Spleen (tissue), 11 donors: Measurements from ENCODE around the gene GPR139. TPM values are rescaled to one million over a fixed set of nuclear protein-coding genes. Genes with fewer than 3 reads are reported as not detected.

ENCODE experiments used
- DNase-seq: peaks from one replicate; pipeline ENCODE4 v3.0.0-alpha.2; 2020
- H3K27ac ChIP-seq, 8 donors: fragments of 200-600 bp; sonication (generic) in 7 of 8; 1 replicate in 4 of 8; 2 replicates in 4 of 8; pipeline versions ENCODE4 v1.5.0 to v1.8.0; 2016 to 2021; ENCODE audit warnings: inconsistent platforms in 4 of 8, mild to moderate bottlenecking in 4 of 8, moderate library complexity in 1 of 8
- H3K27me3 ChIP-seq, 7 donors: fragments of 200-600 bp; sonication (generic) in 6 of 7; replicated peaks in 1 of 7; 1 replicate in 4 of 7; 2 replicates in 3 of 7; pipeline versions ENCODE4 v1.5.0 to v1.8.0; 2016 to 2021; ENCODE audit warnings: inconsistent platforms in 3 of 7, mild to moderate bottlenecking in 1 of 7
- H3K36me3 ChIP-seq, 6 donors: fragments of 200-600 bp; sonication (generic) in 5 of 6; 1 replicate in 4 of 6; 2 replicates in 2 of 6; pipeline versions ENCODE4 v1.5.0 to v1.8.0; 2016 to 2021; ENCODE audit warnings: inconsistent platforms in 2 of 6
- H3K4me1 ChIP-seq, 6 donors: fragments of 200-600 bp; sonication (generic) in 5 of 6; 1 replicate in 3 of 6; 2 replicates in 3 of 6; pipeline versions ENCODE4 v1.5.0 to v1.8.0; 2016 to 2021; ENCODE audit warnings: inconsistent platforms in 3 of 6
- H3K4me3 ChIP-seq, 8 donors: fragments of 200-600 bp; sonication (generic) in 7 of 8; 1 replicate in 4 of 8; 2 replicates in 4 of 8; pipeline versions ENCODE4 v1.5.0 to v1.8.0; 2016 to 2021; ENCODE audit warnings: inconsistent platforms in 4 of 8, mild to moderate bottlenecking in 4 of 8, moderate library complexity in 2 of 8
- H3K9me3 ChIP-seq, 8 donors: fragments of 200-600 bp; sonication (generic) in 7 of 8; 1 replicate in 4 of 8; 2 replicates in 4 of 8; pipeline versions ENCODE4 v1.5.0 to v1.8.0; 2016 to 2021; ENCODE audit warnings: inconsistent platforms in 4 of 8
- POLR2A ChIP-seq, 3 donors: fragments of 450-650 bp; IDR thresholded peaks; one replicate each; pipeline ENCODE4 v1.5.1; 2017; ENCODE audit warnings: antibody characterized with exemption in 3 of 3, mild to moderate bottlenecking in 1 of 3
- POLR2AphosphoS5 ChIP-seq, 3 donors: sonication (generic); formaldehyde crosslinking; IDR thresholded peaks; one replicate each; pipeline ENCODE4 v1.5.1; 2017; ENCODE audit warnings: antibody characterized with exemption in 3 of 3
- WGBS, 5 donors: extraction: QIAGEN DNeasy Blood & Tissue Kit in 3 of 5; methylation state at CpG; one replicate each; pipeline versions ENCODE4 v1.1.5 to v1.1.7; 2013 to 2018; 5-methylcytosine and 5-hydroxymethylcytosine counted together
- intact Hi-C: fragments of 100-400 bp; cut with DNase I; formaldehyde crosslinking; loops from one replicate; pipeline ENCODE4 v1.15.0; 2023; ENCODE audit warnings: low total_unique reads
- polyA plus RNA-seq, 3 donors: library from polyadenylated mRNA; stranded (reverse); fragments of 200-250 nt; gene quantifications; one replicate each; pipeline ENCODE4 v1.2.1, GENCODE V29; 2013
- total RNA-seq, 7 donors: library from RNA; depleted of rRNA in 3 of 7; stranded (reverse); fragments of >200 nt in 3 of 7; fragmentation: NEBNext Ultra II Directional in 4 of 7; extraction: Animal tissue kit (Norgen Biotek cat#: 25700) in 4 of 7; gene quantifications; one replicate each; pipeline versions ENCODE4 v1.1.0 to v1.2.1, GENCODE V29; 2016 to 2021
- TF ChIP-seq, protein P1 (sequence below), 11 experiments: fragments of 200-600 bp in 7 of 11; fragments of 450-650 bp in 4 of 11; sonication (generic) in 4 of 11; IDR thresholded peaks in 8 of 11; conservative IDR thresholded peaks in 3 of 11; 1 replicate in 7 of 11; 2 replicates in 4 of 11; pipeline versions ENCODE4 v1.4.0 to v1.8.0; 2016 to 2021; ENCODE audit warnings: antibody characterized with exemption in 11 of 11, inconsistent platforms in 4 of 11, mild to moderate bottlenecking in 1 of 11
- donor health status: healthy with polysubstance abuse.
- donor health status: DM: no; HTN: no; CAD: no; lungs with moderate emphysema.
- donor health status: DM: no; HTN: no; CAD: no.
- donor health status: Bipolar disorder and iron deficiency.
- donor health status: healthy.
- donor health status: DM: no; HTN: no; CAD: no.
- donor health status: DM: yes; HTN: yes; CAD: no.

GPR139 gene
- total and polyA plus RNA-seq, 10 donors, result not detected

DNA sequence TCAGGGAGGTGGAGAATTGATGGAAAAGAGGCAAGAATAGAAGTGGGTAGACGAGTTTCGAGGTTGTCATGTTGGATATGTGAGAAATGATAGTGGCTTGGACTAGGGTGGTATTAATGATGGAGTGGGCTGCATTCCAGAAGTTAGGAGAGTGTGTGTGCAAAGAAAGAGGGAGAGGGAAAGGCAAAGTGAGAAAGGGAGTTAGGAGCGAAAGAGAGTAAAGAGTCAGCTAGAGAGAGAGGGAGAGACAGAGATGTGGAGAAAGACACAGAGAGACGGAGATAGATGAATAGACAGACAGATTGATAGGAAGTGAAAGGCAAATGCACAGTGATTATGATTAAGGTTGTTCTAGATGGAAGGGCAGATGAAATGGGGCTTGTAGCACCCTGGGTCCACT is 5.4 kb upstream of the GPR139 start:
- H3K36me3 ChIP-seq, result no peaks in the 10 kb centered on the region
- H3K27ac ChIP-seq, result no peak overlapping the region
- H3K4me3 ChIP-seq, result no peak overlapping the region
- no peaks in the 10 kb centered on the region for H3K9me3 ChIP-seq
- WGBS, 5 donors, result 81 to 87% (median 82%) methylated on average over 4 of the region's 4 CpGs
- H3K27me3 ChIP-seq, result peaks cover 0 to 45% (median 6%) of the 10 kb centered on the region in 7 donors
- TF ChIP-seq, protein P1, sequence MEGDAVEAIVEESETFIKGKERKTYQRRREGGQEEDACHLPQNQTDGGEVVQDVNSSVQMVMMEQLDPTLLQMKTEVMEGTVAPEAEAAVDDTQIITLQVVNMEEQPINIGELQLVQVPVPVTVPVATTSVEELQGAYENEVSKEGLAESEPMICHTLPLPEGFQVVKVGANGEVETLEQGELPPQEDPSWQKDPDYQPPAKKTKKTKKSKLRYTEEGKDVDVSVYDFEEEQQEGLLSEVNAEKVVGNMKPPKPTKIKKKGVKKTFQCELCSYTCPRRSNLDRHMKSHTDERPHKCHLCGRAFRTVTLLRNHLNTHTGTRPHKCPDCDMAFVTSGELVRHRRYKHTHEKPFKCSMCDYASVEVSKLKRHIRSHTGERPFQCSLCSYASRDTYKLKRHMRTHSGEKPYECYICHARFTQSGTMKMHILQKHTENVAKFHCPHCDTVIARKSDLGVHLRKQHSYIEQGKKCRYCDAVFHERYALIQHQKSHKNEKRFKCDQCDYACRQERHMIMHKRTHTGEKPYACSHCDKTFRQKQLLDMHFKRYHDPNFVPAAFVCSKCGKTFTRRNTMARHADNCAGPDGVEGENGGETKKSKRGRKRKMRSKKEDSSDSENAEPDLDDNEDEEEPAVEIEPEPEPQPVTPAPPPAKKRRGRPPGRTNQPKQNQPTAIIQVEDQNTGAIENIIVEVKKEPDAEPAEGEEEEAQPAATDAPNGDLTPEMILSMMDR (IDR thresholded peaks at IDR 0.05 in 8 of 11, conservative IDR thresholded peaks at IDR 0.05 in 3 of 11), result no peak
- no peak for TF ChIP-seq POLR2AphosphoS5 (IDR thresholded peaks at IDR 0.05)
- TF ChIP-seq POLR2A (IDR thresholded peaks at IDR 0.05), result no peak
- no peak for DNase-seq
- intact Hi-C loops, result no loop called here
- no peaks in the 10 kb centered on the region for H3K4me1 ChIP-seq

DNA sequence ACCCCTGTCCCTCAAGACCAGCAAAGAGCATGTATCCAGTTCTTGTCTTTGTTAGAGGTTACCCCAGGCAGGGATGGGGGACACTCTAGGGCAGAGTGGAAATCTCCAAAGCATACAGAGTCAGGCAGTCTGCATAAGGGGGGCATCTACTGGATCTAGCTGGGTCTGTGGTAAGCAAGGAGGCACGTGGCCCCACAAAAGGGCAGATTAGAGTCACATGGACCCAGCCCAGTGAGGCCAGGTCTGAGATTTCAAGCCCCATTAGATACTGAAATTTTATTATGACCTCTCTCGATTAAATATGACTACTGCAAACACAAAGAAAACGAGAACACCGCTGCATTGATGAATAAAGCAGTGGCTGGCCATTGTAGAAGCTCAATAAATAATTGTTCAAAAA is 1.6 kb upstream of the GPR139 start:
- Histone ChIP-seq H3K27ac (no peak overlapping the region), H3K4me3 (no peak overlapping the region), H3K36me3 (no peaks in the 10 kb centered on the region), H3K4me1 (no peaks in the 10 kb centered on the region), H3K9me3 (no peaks in the 10 kb centered on the region), H3K27me3 (peaks cover 0 to 60% (median 23%) of the 10 kb centered on the region in 7 donors)
- TF ChIP-seq, protein P1 (IDR thresholded peaks at IDR 0.05 in 8 of 11, conservative IDR thresholded peaks at IDR 0.05 in 3 of 11), result no peak
- TF ChIP-seq POLR2AphosphoS5 (IDR thresholded peaks at IDR 0.05) (no peak), POLR2A (IDR thresholded peaks at IDR 0.05) (no peak)
- no peak for DNase-seq
- WGBS, 5 donors, result 59 to 76% (median 69%) methylated on average over 4 of the region's 4 CpGs
- intact Hi-C loops, result no loop called here

DNA sequence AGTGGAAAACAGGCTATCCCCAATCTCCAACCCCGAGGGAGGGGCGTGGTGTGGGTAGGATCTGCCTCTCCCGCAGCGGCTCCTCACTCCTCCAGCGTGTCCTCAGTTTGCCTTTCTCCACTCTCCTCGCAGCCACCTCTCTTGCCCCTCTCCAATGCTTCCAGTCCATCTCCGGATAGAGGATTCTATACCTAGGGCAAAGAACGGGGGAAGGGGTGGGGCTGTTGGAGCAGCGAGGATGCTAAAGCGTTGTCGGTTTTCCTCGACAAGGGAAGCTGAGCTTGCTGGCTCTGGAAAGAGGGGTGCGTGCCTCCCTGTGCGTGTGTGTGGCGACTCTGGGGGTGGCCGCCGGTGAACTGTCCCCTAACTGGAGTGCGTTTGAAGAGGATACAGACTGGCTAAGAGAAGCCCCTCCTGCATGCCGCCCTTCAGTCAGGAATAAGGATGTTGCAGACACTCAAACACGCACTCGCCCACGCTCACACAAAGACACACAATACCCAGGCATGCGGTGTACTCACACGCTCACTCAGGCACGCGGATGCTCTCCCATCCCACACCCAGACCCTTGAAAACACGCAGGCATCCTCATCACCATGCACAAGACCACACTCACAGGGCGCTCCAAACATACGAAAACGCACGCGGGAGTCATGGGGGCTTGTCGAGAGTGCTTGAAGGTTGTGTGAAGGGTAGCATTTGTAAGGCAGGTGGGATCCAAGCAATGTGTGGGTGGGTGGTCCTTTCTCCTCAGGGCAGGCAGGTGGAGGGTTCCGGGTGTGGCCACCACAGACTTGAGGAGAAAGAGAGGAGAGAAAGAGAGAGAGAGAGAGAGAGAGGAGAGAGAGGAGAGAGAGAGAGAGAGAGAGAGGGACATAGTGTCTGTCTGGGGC is 655 bp upstream of the GPR139 start:
- no peak for DNase-seq
- Histone ChIP-seq H3K27ac (no peak overlapping the region), H3K4me3 (no peak overlapping the region), H3K9me3 (peaks cover 0 to 3% (median 0%) of the 10 kb centered on the region in 8 donors), H3K4me1 (no peaks in the 10 kb centered on the region), H3K27me3 (peaks cover 0 to 60% (median 23%) of the 10 kb centered on the region in 7 donors), H3K36me3 (no peaks in the 10 kb centered on the region)
- intact Hi-C loops, result no loop called here
- WGBS, 5 donors, result 12 to 21% (median 14%) methylated on average over 30 to 34 of the region's 34 CpGs
- TF ChIP-seq POLR2A (IDR thresholded peaks at IDR 0.05) (no peak), POLR2AphosphoS5 (IDR thresholded peaks at IDR 0.05) (no peak)
- TF ChIP-seq, protein P1 (IDR thresholded peaks at IDR 0.05 in 8 of 11, conservative IDR thresholded peaks at IDR 0.05 in 3 of 11), result no peak

DNA sequence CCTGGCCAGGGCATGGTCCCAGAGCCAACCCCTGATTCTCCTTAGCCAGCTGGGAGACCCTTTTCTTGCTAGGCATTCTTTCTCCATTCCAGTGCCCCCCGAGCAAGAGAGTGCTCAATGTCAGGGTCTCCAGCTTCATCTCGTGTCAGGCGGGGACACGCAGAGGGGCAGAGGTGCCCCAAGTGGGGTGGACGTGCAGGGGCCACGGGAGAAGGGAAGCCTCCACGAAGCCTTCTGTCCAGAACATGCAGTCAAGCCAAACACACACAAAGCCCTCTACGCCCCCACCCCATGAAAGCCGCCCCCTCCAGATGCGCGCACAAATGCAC is 852 bp downstream of the GPR139 start:
- Histone ChIP-seq H3K27me3 (peaks cover 0 to 60% (median 23%) of the 10 kb centered on the region in 7 donors), H3K36me3 (no peaks in the 10 kb centered on the region), H3K4me1 (no peaks in the 10 kb centered on the region), H3K9me3 (peaks cover 0 to 18% (median 11%) of the 10 kb centered on the region in 8 donors), H3K4me3 (no peak overlapping the region), H3K27ac (no peak overlapping the region)
- no peak for DNase-seq
- intact Hi-C loops, result no loop called here
- 9 to 28% (median 14%) methylated on average over 7 to 11 of the region's 11 CpGs for WGBS, 5 donors
- no peak for TF ChIP-seq POLR2A (IDR thresholded peaks at IDR 0.05)
- TF ChIP-seq POLR2AphosphoS5 (IDR thresholded peaks at IDR 0.05), result no peak
- TF ChIP-seq, protein P1 (IDR thresholded peaks at IDR 0.05 in 8 of 11, conservative IDR thresholded peaks at IDR 0.05 in 3 of 11), result no peak
